ENCODE results near the gene PEX26.

- TF ChIP-seq, protein P1, sequence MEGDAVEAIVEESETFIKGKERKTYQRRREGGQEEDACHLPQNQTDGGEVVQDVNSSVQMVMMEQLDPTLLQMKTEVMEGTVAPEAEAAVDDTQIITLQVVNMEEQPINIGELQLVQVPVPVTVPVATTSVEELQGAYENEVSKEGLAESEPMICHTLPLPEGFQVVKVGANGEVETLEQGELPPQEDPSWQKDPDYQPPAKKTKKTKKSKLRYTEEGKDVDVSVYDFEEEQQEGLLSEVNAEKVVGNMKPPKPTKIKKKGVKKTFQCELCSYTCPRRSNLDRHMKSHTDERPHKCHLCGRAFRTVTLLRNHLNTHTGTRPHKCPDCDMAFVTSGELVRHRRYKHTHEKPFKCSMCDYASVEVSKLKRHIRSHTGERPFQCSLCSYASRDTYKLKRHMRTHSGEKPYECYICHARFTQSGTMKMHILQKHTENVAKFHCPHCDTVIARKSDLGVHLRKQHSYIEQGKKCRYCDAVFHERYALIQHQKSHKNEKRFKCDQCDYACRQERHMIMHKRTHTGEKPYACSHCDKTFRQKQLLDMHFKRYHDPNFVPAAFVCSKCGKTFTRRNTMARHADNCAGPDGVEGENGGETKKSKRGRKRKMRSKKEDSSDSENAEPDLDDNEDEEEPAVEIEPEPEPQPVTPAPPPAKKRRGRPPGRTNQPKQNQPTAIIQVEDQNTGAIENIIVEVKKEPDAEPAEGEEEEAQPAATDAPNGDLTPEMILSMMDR (conservative IDR thresholded peaks at IDR 0.05), result no peak
- no peak for TF ChIP-seq ZFX (IDR thresholded peaks at IDR 0.05)
Measured at GRCh38 chr22:18064636-18065035, 13.2 kb upstream of the PEX26 start.
